ENCODE data around the gene C3orf80.
"Not testable (repeated sequence)": the region's sequence is repeated elsewhere in the genome, so short reads cannot be mapped to it uniquely, and the experiment has no call there.

The C3orf80 gene

GRCh38 chr3:160225176-160226025, at the start of gene C3orf80:
Gene C3orf80, plus strand, starts transcription at chr3:160225422. Its CDS starts 214 bp downstream, at chr3:160225636.
- peak; percentile 26 for DNase-seq

- no peak for DNase-seq
Observed at GRCh38 chr3:160176923-160177322, 48.3 kb upstream of the C3orf80 start.

- not testable (repeated sequence) for DNase-seq
Observed at GRCh38 chr3:160178661-160179060, 46.6 kb upstream of the C3orf80 start.

GRCh38 chr3:160179403-160179802, 45.8 kb upstream of the C3orf80 start:
- DNase-seq: not testable (repeated sequence)

- no peak for DNase-seq
Observed at GRCh38 chr3:160179906-160180305, 45.3 kb upstream of the C3orf80 start.

- DNase-seq: no peak
Observed at GRCh38 chr3:160180581-160181216, 44.5 kb upstream of the C3orf80 start.

- no peak for DNase-seq
Observed at GRCh38 chr3:160183345-160184076, 41.7 kb upstream of the C3orf80 start.

- DNase-seq: no peak
Observed at GRCh38 chr3:160184655-160185054, 40.6 kb upstream of the C3orf80 start.

- no peak for DNase-seq
Observed at GRCh38 chr3:160185751-160186150, 39.5 kb upstream of the C3orf80 start.

- DNase-seq: no peak
Observed at GRCh38 chr3:160187288-160187687, 37.9 kb upstream of the C3orf80 start.

GRCh38 chr3:160192310-160193029, 32.8 kb upstream of the C3orf80 start:
- no peak for DNase-seq

- no peak for DNase-seq
Observed at GRCh38 chr3:160193644-160194192, 31.5 kb upstream of the C3orf80 start.

GRCh38 chr3:160194438-160194837, 30.8 kb upstream of the C3orf80 start:
- DNase-seq: no peak

- no peak for DNase-seq
Observed at GRCh38 chr3:160195106-160195505, 30.1 kb upstream of the C3orf80 start.

GRCh38 chr3:160196511-160197104, 28.6 kb upstream of the C3orf80 start:
- no peak for DNase-seq

GRCh38 chr3:160199108-160199507, 26.1 kb upstream of the C3orf80 start:
- DNase-seq: no peak

GRCh38 chr3:160200353-160200752, 24.9 kb upstream of the C3orf80 start:
- no peak for DNase-seq

- not testable (repeated sequence) for DNase-seq
Observed at GRCh38 chr3:160204396-160205011, 20.7 kb upstream of the C3orf80 start.

GRCh38 chr3:160205606-160206005, 19.6 kb upstream of the C3orf80 start:
- no peak for DNase-seq

- DNase-seq: no peak
Observed at GRCh38 chr3:160210341-160210740, 14.9 kb upstream of the C3orf80 start.

- no peak for DNase-seq
Observed at GRCh38 chr3:160210799-160211221, 14.4 kb upstream of the C3orf80 start.

- DNase-seq: no peak
Observed at GRCh38 chr3:160213191-160213590, 12.0 kb upstream of the C3orf80 start.
